NCI-H1694 treated with DMSO at 0.1 percent for 48 hours (cell line): ENCODE data around the gene WDR6.
"Not testable (repeated sequence)": the region's sequence is repeated elsewhere in the genome, so short reads cannot be mapped to it uniquely, and the experiment has no call there.

Experiments
- DNase-seq: peaks from one replicate; lab custom pipeline; 2025; lab: John Stamatoyannopoulos, UW

Gene WDR6

DNA sequence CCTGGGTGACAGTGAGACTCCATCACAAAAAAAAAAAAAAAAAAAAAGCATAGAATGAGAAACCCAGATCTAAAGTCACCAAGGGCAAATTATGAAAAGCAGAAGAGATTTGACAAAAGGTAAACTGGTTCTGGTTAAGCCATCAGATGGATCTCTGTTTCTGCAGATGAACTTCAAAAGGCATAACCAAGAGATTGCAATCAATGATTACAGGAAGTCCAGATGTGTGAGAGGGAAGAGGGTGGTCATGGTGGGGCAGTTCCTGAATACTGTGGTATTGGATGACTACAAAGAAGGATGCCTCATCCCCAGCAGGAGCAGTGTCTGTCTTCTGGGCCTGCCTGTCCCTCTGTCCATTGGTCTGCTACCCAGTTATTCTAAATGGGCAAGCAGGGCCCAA, 13.4 kb upstream of the WDR6 start:
- DNase-seq: no peak

DNA sequence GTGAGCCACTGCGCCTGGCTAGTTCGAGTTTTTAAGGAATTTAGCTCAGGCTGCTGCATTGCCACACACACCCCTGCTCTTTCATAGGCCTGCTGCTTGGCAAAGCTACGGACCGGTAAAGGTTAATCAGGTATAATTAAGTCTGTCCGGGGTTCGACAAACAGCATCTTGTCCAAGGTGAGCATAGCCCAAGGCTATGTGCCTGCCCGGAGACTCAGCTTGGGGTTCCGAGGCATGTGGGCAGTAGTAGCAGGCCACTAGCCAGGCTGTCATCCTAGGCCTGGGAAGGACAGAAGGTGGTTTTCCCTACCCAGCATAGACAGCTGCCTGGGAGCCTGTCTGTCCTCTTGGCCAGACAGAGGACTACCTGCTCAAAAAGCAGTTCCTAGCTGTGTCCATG, 10.6 kb upstream of the WDR6 start:
- DNase-seq: no peak

DNA sequence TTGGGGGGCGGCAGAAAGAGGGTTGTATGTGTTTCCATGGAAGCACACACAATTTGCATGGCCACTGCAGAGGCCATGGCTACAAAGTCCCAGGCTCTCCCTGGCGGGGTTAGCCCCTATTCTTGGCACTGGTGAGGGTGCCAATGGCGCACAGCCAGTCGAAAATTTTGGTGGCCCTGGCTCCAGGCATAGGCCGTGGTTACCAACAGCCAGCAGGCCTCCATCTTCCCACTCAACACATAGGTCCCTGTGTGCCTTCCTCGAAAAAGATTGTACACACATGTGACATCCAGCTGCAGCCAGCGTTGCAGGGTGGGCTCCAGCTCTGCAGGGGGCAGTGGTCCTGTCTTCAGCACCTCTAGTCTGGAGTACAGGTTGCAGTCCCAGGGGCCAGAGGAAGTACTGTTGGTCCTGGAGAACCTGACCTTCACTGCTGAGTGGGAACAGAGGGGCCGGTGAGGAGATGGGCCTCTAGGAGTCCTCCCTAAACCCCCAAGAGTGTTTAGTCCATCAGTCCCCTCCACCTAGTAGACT, 10.0 kb upstream of the WDR6 start:
- no peak for DNase-seq

DNA sequence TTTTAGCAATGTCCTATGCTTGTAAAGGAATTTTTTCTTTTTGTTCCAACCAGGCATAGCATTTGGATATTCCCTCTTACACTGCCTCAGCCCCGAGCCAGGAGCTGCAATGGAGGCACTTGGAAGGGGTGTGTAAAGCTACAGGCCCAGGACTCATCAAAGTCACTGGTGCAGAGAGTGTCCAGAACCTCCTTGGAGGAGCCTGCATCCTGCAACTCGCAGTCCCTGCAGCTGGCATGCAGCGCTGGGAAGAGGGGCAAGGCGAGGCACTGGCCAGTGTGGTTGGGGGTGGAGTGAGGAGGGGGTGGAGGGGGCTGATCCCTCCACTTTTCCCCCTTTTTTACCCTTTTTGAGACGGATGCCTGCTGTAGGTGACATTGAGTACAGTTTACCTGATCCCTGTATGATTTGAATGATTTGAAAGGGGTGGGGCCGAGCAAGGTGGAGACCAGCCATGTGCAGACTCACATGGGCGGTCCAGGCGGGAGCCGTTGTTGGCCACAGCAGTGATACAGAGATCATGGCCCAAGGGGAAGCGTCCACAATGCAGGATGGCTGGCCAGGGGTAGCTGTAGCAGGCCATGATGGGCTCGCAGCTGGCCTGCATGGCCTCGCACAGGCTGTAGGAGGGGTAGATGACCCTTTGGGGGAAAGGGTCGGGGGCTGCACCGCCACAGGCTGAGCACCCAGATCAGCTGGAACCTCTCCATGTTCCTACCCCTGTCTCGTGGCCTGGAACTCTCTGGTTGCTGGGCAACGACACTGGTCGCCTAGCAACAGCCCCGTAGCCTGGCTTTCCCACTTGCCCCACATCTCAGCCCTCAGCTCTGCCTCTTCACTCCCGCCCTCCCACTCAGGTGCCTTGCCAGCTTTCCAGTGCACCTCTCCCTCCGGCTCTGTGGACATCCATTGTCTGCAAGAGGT, 9.2 kb upstream of the WDR6 start:
- DNase-seq: no peak

DNA sequence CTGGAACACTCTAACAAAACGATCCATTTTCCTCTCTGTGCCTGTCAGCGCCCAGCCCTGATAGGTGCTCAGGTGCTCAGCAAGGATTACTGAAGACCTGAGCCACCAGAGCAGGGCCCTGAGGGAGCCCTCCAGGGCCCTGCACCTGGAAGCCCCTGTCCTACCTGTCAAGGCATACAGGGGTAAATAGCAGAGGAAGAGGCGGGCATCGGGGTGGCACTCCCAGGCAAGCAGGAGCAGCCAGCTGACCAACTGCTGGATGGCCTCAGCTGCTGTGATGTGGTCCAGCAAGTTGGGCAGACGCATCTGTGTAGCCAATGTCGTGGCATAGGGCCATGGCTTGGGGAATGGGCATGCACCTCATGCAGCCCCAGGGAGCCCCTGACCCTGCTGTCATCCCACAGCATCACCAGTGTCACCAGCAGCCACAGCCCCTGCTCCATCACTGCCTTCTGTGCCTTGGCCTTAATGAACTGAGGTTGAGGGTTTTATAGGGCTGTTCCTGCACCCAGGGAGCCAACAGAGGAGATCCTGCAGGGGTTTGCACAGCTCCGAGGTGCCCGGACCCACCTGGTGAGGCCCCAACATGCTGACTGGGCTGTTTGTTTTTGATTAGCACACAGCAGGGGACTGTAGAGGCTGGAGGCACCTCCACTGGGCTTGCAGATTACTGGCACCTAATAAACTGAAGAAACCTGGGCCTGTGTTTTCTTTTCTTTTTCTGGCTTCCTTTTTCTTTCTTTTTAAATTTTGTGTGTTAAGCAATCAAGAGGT, 7.9 kb upstream of the WDR6 start:
- no peak for DNase-seq

DNA sequence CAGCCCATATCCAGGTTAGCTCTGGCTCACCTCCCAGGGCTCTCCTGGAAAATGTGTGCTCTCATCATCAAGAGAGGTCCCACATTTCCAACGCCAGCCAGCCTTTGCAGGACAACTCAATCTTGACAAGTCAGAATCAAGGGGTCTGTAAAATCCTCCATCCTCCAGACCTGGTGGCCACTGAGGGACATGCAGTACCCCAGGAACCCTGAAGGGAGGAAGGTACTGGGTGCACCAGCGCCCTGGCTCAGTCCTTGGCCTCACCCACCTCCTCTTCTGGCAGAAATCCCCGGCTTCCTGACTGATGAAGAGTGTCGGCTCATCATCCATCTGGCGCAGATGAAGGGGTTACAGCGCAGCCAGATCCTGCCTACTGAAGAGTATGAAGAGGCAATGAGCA, 6.0 kb upstream of the WDR6 start:
- no peak for DNase-seq

DNA sequence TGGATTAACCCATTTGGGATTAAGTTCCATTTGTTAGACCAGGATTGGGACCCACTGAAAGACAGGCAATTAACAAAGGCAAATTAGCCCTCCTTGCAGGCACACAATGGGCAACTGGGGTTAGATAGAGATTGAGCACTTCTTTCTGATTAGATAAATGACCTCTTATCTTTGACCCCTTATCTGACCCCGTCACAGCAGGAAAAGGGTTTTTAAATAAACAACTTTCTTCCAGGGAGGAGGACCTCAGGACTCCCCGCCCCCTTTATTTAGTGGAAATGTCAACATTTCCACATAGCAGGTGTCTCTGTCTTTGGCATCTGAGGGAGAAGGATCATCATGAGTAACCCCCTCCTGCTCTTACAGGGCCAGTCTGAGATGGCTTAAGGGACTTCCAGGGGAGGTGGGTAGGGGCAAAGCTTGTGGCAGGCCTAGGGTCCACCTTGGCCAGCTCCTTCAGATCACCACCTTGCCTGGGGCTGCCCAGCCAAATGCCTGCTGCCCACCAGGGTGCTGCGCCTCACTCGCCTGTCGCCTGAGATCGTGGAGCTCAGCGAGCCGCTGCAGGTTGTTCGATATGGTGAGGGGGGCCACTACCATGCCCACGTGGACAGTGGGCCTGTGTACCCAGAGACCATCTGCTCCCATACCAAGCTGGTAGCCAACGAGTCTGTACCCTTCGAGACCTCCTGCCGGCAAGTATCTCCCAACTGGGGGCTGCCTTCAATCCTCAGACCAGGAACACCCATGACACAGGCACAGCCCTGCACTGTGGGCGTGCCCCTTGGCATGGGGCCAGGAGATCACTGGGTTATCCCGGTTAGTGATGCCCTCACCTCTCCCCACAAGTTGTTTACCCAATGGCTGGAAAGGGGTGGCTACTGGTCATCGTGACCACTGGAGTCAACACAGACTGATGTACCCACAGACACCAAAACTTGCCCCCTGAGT, 2.6 kb upstream of the WDR6 start:
- no peak for DNase-seq

DNA sequence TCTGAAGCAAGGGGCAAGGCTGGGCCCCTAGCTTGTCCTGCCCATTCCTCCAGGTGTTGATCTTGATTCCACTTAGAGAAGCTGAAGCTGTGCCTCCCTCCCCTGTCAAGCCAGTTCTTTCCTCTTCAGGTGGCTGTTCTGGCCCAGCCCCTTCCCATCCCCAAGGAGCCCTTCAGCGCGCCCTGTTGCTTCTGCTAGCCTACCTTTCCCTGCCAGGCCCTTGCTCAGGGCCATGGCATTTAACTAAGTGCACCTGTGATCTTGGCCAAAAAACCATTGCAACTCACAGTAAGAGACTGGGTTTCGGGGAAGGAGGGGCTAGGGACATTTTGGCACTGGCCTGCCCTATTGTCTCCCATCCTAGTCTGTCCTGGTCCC, 1.9 kb upstream of the WDR6 start:
- DNase-seq: no peak

DNA sequence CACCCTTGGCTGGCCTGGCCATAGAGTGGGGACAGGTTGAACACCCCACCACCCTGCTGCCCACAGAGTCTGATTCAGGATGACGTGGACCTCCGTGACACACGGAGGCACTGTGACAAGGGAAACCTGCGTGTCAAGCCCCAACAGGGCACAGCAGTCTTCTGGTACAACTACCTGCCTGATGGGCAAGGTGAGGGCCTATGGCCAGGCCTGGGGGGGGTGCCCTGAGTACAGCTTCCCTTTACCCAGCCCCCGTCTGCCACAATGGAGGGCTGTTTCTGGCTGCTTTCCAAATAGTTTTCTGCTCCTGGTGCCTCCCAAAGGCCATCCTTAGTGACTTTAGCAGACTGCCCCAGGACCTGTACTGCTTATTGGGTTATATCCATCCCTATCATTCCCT, 1.2 kb upstream of the WDR6 start:
- no peak for DNase-seq

DNA sequence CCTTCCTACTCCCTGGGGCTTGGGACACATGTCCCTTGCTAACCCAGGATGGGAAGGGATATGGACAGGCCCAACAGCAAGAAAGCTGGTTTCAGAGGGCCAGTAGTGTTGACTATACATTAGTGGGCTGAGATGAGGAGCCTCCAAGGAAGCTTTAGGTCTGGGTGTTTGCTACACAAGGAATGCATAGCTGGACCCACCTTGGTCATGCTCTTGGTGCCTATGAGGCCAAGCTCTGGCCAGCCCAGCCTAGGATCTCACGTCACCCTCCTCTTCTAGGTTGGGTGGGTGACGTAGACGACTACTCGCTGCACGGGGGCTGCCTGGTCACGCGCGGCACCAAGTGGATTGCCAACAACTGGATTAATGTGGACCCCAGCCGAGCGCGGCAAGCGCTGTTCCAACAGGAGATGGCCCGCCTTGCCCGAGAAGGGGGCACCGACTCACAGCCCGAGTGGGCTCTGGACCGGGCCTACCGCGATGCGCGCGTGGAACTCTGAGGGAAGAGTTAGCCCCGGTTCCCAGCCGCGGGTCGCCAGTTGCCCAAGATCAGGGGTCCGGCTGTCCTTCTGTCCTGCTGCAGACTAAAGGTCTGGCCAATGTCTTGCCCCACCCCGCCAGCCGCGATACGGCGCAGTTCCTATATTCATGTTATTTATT, 653 bp upstream of the WDR6 start:
- no peak for DNase-seq

DNA sequence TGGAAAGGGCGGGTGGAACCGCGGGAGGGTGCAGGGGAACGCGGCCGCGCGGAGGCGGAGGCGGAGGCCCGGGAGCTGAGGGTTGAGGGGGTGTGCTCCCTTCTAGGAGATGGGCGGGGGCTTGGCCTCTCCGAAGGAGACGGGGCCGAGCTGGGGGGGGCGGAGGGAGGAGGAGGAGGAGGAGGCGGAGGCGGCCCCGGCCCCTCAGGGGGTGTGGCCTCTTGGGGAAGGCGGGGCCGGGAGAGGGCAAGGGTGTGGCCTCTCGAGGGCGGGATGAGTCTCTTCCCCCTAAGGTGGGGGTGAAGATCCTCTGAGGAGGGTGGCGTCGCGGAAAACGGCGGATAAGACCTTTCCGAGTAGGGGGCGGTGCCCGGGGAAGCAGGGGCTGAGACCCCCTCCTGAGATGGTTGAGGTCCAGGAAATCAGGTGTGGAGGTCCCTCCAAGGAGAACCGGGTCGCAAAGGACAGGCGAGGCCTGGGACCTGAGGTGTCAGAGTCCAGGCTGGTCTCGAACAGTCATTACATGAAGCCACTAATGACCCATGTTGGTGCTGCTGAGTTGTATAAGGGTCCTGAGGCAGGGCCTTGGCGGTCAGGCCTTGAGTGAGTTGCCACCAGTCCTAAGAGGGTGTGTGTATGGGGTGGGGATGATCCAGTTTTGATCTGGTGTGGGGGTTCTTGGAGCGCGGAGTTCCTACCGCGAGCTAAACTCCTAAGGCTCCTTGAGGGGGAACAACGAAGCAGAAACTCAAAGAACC, 759 bp downstream of the WDR6 start:
- no peak for DNase-seq

DNA sequence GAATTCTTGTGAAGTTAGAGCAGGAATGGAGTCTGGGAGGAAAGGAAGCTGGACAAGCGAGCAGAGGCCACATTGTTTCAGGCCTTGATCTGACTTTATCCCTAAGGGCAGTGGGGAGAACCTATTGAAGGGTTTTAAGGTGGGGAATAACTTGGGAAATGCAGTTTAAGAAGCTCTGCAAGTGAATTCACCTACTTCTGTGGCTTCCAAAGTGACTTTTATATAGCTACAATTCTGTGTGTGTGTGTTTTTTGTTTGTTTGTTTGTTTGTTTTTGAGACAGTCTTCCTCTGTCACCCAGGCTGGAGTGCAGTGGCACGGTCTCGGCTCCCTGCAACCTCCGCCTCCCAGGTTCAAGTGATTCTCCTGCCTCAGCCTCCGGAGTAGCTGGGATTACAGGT, 1.4 kb downstream of the WDR6 start:
- not testable (repeated sequence) for DNase-seq

DNA sequence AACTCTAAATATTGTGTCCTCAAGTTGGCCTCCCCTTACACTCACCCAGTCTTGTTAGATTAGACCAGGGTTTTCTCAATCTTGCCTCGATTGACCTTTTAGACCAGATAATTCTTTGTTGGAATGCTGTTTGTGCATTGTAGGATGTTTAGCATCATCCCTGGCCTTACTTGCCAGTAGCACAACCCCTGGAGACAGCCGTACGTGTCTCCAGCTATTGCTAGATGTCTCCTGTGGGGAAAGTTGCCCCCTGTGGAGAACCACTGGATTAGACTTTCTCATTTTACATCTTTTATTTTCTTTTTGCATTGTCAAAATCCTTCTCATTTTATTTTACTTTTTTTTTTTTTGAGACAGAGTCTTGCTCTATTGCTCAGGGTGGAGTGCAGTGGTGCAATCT, 2.2 kb downstream of the WDR6 start:
- no peak for DNase-seq

DNA sequence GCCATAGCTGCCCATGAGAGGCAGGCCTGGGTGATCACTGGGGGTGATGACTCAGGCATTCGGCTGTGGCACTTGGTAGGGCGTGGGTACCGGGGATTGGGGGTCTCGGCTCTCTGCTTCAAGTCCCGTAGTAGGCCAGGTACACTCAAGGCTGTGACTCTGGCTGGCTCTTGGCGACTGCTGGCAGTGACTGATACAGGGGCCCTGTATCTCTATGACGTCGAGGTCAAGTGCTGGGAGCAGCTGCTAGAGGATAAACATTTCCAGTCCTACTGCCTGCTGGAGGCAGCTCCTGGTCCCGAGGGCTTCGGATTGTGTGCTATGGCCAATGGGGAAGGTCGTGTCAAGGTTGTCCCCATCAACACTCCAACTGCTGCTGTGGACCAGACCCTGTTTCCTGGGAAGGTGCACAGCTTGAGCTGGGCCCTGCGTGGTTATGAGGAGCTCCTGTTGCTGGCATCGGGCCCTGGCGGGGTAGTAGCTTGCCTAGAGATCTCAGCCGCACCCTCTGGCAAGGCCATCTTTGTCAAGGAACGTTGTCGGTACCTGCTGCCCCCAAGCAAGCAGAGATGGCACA, 5.3 kb downstream of the WDR6 start:
- DNase-seq: no peak

DNA sequence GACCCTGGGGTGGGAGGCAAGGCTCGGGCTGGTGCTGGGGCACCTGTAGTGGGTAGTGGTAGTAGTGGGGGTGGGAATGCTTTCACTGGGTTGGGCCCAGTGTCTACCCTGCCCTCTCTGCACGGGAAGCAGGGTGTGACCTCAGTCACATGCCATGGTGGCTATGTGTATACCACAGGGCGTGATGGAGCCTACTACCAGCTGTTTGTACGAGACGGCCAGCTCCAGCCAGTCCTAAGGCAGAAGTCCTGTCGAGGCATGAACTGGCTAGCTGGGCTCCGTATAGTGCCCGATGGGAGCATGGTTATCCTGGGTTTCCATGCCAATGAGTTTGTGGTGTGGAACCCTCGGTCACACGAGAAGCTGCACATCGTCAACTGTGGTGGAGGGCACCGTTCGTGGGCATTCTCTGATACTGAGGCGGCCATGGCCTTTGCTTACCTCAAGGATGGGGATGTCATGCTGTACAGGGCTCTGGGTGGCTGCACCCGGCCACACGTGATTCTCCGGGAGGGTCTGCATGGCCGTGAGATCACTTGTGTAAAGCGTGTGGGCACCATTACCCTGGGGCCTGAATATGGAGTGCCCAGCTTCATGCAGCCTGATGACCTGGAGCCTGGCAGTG, 6.0 kb downstream of the WDR6 start:
- no peak for DNase-seq

DNA sequence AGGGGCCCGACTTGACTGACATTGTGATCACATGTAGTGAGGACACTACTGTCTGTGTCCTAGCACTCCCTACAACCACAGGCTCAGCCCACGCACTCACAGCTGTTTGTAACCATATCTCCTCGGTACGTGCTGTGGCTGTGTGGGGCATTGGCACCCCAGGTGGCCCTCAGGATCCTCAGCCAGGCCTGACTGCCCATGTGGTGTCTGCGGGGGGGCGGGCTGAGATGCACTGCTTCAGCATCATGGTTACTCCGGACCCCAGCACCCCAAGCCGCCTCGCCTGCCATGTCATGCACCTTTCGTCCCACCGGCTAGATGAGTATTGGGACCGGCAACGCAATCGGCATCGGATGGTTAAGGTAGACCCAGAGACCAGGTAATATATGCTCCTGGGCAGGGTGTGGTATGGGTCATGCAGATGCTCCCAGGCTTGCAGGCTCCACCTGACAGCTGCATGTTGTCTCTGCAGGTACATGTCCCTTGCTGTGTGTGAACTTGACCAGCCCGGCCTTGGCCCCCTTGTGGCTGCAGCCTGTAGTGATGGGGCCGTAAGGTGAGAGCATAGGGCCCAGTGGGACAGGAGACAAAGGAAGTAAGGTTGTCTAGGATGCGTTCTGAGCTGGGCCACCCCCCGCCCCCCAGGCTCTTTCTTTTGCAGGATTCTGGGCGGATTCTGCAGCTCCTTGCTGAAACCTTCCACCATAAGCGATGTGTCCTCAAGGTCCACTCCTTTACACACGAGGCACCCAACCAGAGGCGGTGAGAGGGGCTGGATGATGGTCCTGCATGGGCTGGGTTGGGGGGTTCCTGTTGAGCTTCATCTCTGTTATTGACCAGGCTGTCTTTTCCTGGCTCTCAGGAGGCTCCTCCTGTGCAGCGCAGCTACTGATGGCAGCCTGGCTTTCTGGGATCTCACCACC, 6.8 kb downstream of the WDR6 start:
- DNase-seq: no peak

DNA sequence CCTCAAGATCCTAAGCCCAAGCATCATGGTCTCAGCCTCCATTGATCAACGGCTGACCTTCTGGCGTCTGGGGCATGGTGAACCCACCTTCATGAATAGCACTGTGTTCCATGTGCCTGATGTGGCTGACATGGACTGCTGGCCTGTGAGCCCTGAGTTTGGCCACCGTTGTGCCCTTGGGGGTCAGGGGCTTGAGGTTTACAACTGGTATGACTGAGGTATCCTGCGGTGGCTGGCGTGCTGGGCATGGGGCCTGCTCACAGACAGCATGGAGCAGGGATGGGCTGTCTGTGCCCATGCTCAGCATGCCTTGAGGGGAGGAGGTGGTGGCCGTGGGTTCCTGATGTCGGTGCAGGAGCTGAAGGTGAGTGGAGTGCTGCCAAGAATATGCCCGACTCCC, 7.9 kb downstream of the WDR6 start:
- no peak for DNase-seq

DNA sequence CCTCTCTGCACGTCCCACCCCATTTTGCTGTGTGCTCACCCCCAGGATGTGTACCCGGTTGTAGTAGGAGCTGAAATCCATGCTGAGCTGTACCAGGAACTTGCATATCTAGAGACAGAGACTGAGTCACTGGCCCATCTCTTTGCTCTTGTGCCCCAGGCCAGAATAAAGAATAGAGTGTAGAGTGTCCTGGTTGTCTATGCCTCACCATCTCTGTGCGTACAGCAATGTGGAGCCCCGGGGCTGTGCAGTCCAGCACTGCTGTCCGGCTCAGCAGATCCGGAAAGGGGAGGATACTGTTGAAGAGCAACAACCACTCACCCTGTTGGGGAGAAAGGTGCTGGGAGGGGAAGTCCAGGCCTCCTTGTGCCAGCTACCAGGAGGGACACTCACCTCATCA, 8.6 kb downstream of the WDR6 start:
- no peak for DNase-seq
